Neural cell (in vitro differentiated cells): ENCODE measurements around the gene FBLN2. TPM values are rescaled to one million over a fixed set of nuclear protein-coding genes. Genes with fewer than 3 reads are reported as not detected.

Source experiments
- H2AFZ ChIP-seq: fragments of 200-600, 300-800 bp; sonication (generic), shearing (Covaris generic); 2 replicates; pipeline ENCODE4 v1.6.0; 2014; ENCODE audit warnings: low read depth, mild to moderate bottlenecking, antibody characterized with exemption, low read length, moderate library complexity
- H3F3A ChIP-seq: fragments of 200-600 bp; shearing (Covaris generic); 2 replicates; pipeline ENCODE4 v1.6.1; 2016; ENCODE audit warnings: mild to moderate bottlenecking, moderate library complexity, mixed read lengths, antibody characterized with exemption, low read length; ENCODE audit not compliant: insufficient read depth, poor library complexity, severe bottlenecking
- H3K27ac ChIP-seq: fragments of 200-600, 300-800 bp; sonication (generic), shearing (Covaris generic); 2 replicates; pipeline ENCODE4 v1.5.1; 2014; ENCODE audit warnings: mild to moderate bottlenecking, low read length, moderate library complexity
- H3K27me3 ChIP-seq: fragments of 300-800, 200-600 bp; sonication (generic), shearing (Covaris generic); 2 replicates; pipeline ENCODE4 v1.6.0; 2014; ENCODE audit warnings: mild to moderate bottlenecking, low read depth, low read length, moderate library complexity; ENCODE audit not compliant: insufficient read depth
- H3K36me3 ChIP-seq: fragments of 300-800, 200-600 bp; sonication (generic), shearing (Covaris generic); 2 replicates; pipeline ENCODE4 v1.5.1; 2014; ENCODE audit warnings: mild to moderate bottlenecking, antibody characterized with exemption, low read length, moderate library complexity; ENCODE audit not compliant: insufficient read depth
- H3K4me2 ChIP-seq: fragments of 300-800, 200-600 bp; sonication (generic), shearing (Covaris generic); 2 replicates; pipeline ENCODE4 v1.6.0; 2014; ENCODE audit warnings: mild to moderate bottlenecking, low read length
- H3K4me3 ChIP-seq: fragments of 300-800, 200-600 bp; sonication (generic), shearing (Covaris generic); 2 replicates; pipeline ENCODE4 v1.5.1; 2014; ENCODE audit warnings: mild to moderate bottlenecking, low read length, moderate library complexity
- H3K79me2 ChIP-seq: fragments of 200-600 bp; shearing (Covaris generic); replicated peaks from 2 replicates; pipeline ENCODE4 v1.6.0; 2014; ENCODE audit warnings: mild to moderate bottlenecking, low read length, moderate library complexity; ENCODE audit not compliant: insufficient read depth
- H3K9ac ChIP-seq: fragments of 300-800, 200-600 bp; sonication (generic), shearing (Covaris generic); 2 replicates; pipeline ENCODE4 v1.6.1; 2016; ENCODE audit warnings: mild to moderate bottlenecking, low read length, mixed read lengths
- H3K9me2 ChIP-seq: fragments of 200-600 bp; shearing (Covaris generic); 2 replicates; pipeline ENCODE4 v1.6.1; 2016; ENCODE audit warnings: mild to moderate bottlenecking, low read length, mixed read lengths; ENCODE audit not compliant: insufficient read depth
- H3K9me3 ChIP-seq: fragments of 200-600, 300-800 bp; sonication (generic), shearing (Covaris generic); 2 replicates; pipeline ENCODE4 v1.6.1; 2016; ENCODE audit warnings: mild to moderate bottlenecking, mixed run types, low read length, moderate library complexity, mixed read lengths
- H4K20me1 ChIP-seq: fragments of 200-600 bp; shearing (Covaris generic); 2 replicates; pipeline ENCODE4 v1.6.1; 2016; ENCODE audit warnings: mild to moderate bottlenecking, mixed run types; ENCODE audit not compliant: insufficient read depth
- CTCF ChIP-seq: fragments of 450-650 bp; IDR thresholded peaks from 2 replicates; pipeline ENCODE4 v1.5.1; 2014; ENCODE audit warnings: antibody characterized with exemption, mild to moderate bottlenecking, moderate library complexity; ENCODE audit not compliant: poor library complexity, severe bottlenecking
- EP300 ChIP-seq: fragments of 450-650 bp; conservative IDR thresholded peaks from 2 replicates; pipeline ENCODE4 v1.6.1; 2014; ENCODE audit warnings: antibody characterized with exemption, mild to moderate bottlenecking, moderate library complexity; ENCODE audit not compliant: poor library complexity, severe bottlenecking
- EZH2 ChIP-seq: fragments of 200-600, 300-800 bp; shearing (Covaris generic), sonication (generic); IDR thresholded peaks from 2 replicates; pipeline ENCODE4 v1.6.1; 2014; ENCODE audit warnings: antibody characterized with exemption, low read length, borderline replicate concordance, mild to moderate bottlenecking; ENCODE audit not compliant: insufficient read depth, poor library complexity, severe bottlenecking
- MXI1 ChIP-seq: fragments of 450-650 bp; conservative IDR thresholded peaks from 2 replicates; pipeline ENCODE4 v1.6.1; 2014; ENCODE audit warnings: antibody characterized with exemption, mild to moderate bottlenecking; ENCODE audit not compliant: poor library complexity, severe bottlenecking
- POLR2AphosphoS5 ChIP-seq: IDR thresholded peaks from 2 replicates; pipeline ENCODE4 v1.6.1; 2012
- RAD21 ChIP-seq: fragments of 450-650 bp; conservative IDR thresholded peaks from 2 replicates; pipeline ENCODE4 v1.6.1; 2014; ENCODE audit warnings: antibody characterized with exemption, mild to moderate bottlenecking, moderate library complexity
- REST ChIP-seq: IDR thresholded peaks from 2 replicates; pipeline ENCODE4 v1.6.1; 2012; ENCODE audit warnings: borderline replicate concordance
- SMC3 ChIP-seq: fragments of 450-650 bp; conservative IDR thresholded peaks from 2 replicates; pipeline ENCODE4 v1.6.1; 2014; ENCODE audit warnings: antibody characterized with exemption, mild to moderate bottlenecking, moderate library complexity; ENCODE audit not compliant: poor library complexity
- TAF1 ChIP-seq: IDR thresholded peaks from 2 replicates; pipeline ENCODE4 v1.6.1; 2012; ENCODE audit warnings: low read depth
- polyA plus RNA-seq: library from polyadenylated mRNA; depleted of rRNA; stranded (reverse); fragments of >200 nt; gene quantifications from 2 replicates; pipeline ENCODE4 v1.2.3, GENCODE V29; 2014

FBLN2 gene
- polyA plus RNA-seq, 1 donor from 2014 or later = 0.37 TPM

- H3K9me3 ChIP-seq = no peaks in the 10 kb centered on the region
- no peak overlapping the region for H3K4me2 ChIP-seq
- H3K9me2 ChIP-seq = no peaks in the 10 kb centered on the region
- H2AFZ ChIP-seq = no peak overlapping the region
- no peaks in the 10 kb centered on the region for H4K20me1 ChIP-seq
- no peaks in the 10 kb centered on the region for H3K79me2 ChIP-seq
- no peaks in the 10 kb centered on the region for H3F3A ChIP-seq
- H3K27me3 ChIP-seq = no peaks in the 10 kb centered on the region
- no peak overlapping the region for H3K9ac ChIP-seq
- H3K36me3 ChIP-seq = no peaks in the 10 kb centered on the region
- no peak overlapping the region for H3K4me3 ChIP-seq
- H3K27ac ChIP-seq = no peak overlapping the region
- TF ChIP-seq TAF1 (no peak), EP300 (no peak), CTCF (no peak), REST (no peak), RAD21 (no peak), POLR2AphosphoS5 (no peak), MXI1 (no peak), EZH2 (no peak), SMC3 (no peak)
Observed at GRCh38 chr3:13598926-13599886, 50.3 kb downstream of the FBLN2 start.

GRCh38 chr3:13599887-13600450 is 51.0 kb downstream of the FBLN2 start:
- TF ChIP-seq EZH2 (no peak), RAD21 (no peak), POLR2AphosphoS5 (no peak), MXI1 (no peak), TAF1 (no peak)
- Histone ChIP-seq H2AFZ (no peak overlapping the region), H3K4me3 (no peak overlapping the region), H3K4me2 (no peak overlapping the region), H3K36me3 (no peaks in the 10 kb centered on the region), H3F3A (no peaks in the 10 kb centered on the region), H3K79me2 (no peaks in the 10 kb centered on the region), H3K27ac (no peak overlapping the region), H3K9me2 (no peaks in the 10 kb centered on the region), H3K9me3 (no peaks in the 10 kb centered on the region), H3K9ac (no peak overlapping the region), H3K27me3 (no peaks in the 10 kb centered on the region), H4K20me1 (no peaks in the 10 kb centered on the region)
